ENCODE results near the gene CSH2.
"Not testable (repeated sequence)": the region's sequence is repeated elsewhere in the genome, so short reads cannot be mapped to it uniquely, and the experiment has no call there.

CSH2 gene

GRCh38 chr17:63873577-63873976, at the start of gene CSH2:
CSH2 (minus strand) TSS chr17:63873677; CDS start chr17:63873614, 63 bp downstream.
- not testable (repeated sequence) for DNase-seq

- not testable (repeated sequence) for DNase-seq
Measured at GRCh38 chr17:63922402-63922801, 48.9 kb upstream of the CSH2 start.

- DNase-seq, result not testable (repeated sequence)
Measured at GRCh38 chr17:63920779-63921178, 47.3 kb upstream of the CSH2 start.

GRCh38 chr17:63920050-63920449, 46.6 kb upstream of the CSH2 start:
- DNase-seq, result not testable (repeated sequence)

GRCh38 chr17:63919311-63919723, 45.8 kb upstream of the CSH2 start:
- peak; percentile 70 for DNase-seq

DNA sequence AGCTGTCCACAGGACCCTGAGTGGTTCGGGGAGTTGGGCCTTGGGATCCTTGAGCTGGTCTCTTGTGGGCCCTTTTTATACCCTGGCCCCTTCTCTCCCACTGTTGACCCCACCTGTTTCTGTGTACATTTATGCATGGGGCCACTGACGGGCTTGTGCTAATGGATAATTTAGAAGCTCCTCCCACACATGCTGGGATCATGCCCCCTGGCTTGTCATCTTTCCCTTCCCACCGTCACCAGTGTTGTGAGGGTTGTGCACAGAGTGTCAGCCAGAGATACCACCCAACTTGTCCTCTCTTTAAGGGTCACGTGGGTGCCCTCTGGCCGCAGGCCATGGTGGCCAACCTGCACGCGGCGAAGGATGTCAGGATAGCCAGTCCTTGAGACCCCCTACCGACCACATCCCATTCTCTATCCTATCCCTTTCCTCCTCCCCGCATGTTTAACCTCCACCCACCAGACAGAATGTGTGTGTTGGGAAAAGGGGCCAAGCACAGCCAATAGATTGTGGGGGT, 45.4 kb upstream of the CSH2 start, which contains the start of gene GH1:
TSS of gene GH1 (minus strand) at position 51 of the 517 bp plus-strand sequence. CDS start 63 bp downstream, outside the sequence.
- not testable (repeated sequence) for DNase-seq

DNA sequence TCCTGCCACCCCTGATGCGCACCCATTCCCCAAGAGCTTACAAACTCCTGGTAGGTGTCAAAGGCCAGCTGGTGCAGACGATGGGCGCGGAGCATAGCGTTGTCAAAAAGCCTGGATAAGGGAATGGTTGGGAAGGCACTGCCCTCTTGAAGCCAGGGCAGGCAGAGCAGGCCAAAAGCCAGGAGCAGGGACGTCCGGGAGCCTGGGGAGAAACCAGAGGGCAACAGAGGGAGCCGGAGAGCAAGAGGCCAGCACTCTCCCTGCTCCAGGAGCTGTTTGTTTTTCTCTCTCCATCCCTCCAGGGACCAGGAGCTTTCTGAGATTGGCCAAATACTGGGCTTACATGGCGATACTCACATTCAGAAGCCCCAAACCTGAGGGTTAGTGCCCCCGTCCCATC, 44.8 kb upstream of the CSH2 start:
- DNase-seq, result no peak

- DNase-seq, result no peak
Measured at GRCh38 chr17:63917646-63918045, 44.2 kb upstream of the CSH2 start.

GRCh38 chr17:63917206-63917605, 43.7 kb upstream of the CSH2 start:
- DNase-seq, result not testable (repeated sequence)

DNA sequence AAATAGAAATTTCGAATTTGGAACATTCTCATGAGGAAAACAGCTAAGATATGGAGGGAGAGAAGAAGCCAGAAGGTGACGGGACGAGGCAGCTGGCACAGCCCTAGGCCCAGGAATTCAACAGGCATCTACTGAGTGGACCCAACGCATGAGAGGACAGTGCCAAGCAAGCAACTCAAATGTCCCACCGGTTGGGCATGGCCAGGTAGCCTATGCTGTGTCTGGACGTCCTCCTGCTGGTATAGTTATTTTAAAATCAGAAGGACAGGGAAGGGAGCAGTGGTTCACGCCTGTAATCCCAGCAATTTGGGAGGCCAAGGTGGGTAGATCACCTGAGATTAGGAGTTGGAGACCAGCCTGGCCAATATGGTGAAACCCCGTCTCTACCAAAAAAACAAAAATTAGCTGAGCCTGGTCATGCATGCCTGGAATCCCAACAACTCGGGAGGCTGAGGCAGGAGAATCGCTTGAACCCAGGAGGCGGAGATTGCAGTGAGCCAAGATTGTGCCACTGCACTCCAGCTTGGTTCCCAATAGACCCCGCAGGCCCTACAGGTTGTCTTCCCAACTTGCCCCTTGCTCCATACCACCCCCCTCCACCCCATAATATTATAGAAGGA, 43.2 kb upstream of the CSH2 start:
- no peak for DNase-seq

DNA sequence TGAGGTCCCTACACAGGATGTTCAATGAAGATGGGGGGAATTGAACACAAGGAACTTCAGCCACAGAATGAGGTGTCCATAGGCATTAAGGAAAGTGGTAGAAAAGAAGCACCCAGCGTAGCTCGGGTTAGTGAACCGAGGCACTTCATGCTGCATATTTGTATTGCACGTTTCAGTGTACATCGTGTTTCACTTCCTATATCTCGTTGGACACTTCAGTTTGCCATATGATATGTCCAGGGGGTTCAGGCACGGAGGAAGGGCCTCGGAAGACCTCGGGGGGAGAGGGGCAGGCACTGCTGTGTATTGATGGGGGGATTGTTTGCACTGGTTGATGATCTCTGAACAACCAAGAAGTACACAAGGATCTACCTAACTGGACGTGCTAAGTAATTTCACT, 42.3 kb upstream of the CSH2 start:
- not testable (repeated sequence) for DNase-seq

GRCh38 chr17:63914471-63914870, 41.0 kb upstream of the CSH2 start:
- no peak for DNase-seq

DNA sequence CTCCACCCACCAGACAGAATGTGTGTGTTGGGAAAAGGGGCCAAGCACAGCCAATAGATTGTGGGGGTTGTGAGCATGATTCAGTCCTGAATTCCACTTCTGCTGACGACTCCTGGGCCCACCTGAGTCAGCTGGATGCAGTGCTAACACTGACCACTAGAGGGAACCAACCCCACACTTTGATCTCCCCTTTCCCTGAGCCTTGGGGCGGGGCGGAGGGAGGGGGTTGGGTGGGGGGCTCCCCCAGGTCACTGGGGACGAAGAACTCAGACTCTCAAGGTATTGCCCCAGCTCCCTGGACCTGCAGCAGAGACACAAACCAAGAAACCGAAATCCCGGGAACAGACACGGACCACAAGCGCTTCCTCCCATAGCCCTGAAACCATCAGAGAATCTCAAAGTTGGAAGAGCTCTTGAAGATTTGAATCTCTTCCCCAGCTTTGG, 38.2 kb upstream of the CSH2 start:
- DNase-seq, result peak; percentile 64

- no peak for DNase-seq
Measured at GRCh38 chr17:63911041-63911635, 37.7 kb upstream of the CSH2 start, which contains the start of gene CSHL1. CSHL1 (minus strand) TSS chr17:63911258; CDS start chr17:63911196, 62 bp downstream.

GRCh38 chr17:63910096-63910495, 36.6 kb upstream of the CSH2 start:
- no peak for DNase-seq

DNA sequence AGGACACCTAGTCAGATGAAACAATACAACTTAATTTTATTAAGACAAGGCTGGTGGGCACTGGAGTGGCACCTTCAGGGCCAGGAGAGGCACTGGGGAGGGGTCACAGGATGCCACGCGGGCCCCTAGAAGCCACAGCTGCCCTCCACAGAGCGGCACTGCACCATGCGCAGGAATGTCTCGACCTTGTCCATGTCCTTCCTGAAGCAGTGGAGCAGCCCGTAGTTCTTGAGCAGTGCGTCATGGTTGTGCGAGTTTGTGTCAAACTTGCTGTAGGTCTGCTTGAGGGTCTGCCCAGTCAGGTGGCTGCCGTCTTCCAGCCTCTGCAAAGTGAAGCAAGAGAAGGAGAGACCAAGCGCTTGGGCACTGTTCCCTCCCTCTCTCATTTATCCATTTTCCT, 36.1 kb upstream of the CSH2 start:
- not testable (repeated sequence) for DNase-seq

- not testable (repeated sequence) for DNase-seq
Measured at GRCh38 chr17:63907161-63907778, 33.8 kb upstream of the CSH2 start.

DNA sequence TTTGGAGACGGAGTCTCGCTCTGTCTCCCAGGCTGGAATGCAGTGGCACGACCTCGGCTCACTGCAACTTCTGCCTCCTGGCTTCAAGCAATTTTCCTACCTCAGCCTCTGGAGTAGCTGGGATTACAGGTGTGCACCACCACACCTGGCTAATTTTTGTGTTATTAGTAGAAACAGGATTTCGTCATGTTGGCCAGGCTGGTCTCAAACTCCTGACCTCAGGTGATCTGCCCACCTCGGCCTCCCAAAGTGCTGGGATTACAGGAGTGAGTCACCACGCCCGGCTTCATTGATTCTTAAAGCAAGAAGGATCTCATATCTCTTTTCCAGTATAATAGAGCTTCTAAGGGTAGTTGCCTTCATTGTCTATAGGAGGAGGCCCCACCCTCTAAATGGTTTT, 31.3 kb upstream of the CSH2 start:
- not testable (repeated sequence) for DNase-seq

DNA sequence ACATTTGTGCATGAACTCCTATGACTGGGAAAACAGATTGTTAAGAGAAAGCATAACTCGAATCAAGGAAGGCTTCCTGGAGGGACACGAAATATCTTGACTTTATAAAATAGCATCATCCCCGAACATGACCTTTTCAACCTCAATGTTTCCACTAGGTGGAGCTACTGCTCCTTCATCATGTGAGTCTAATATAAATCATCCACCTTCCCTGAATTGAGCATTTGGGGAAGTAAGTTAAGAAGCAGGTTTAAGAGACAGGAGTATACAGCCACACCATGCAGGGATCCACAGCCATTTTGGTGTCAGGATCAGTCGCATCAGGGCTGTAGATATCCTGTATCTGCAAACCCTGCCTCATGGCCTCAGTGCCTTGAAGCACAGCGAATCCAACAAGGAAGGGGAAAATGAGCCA, 30.3 kb upstream of the CSH2 start:
- DNase-seq, result not testable (repeated sequence)

- DNase-seq, result not testable (repeated sequence)
Measured at GRCh38 chr17:63901971-63902370, 28.5 kb upstream of the CSH2 start.

- DNase-seq, result not testable (repeated sequence)
Measured at GRCh38 chr17:63898899-63899798, 25.7 kb upstream of the CSH2 start.
